ENCODE data around the gene CFAP43. TPM values are rescaled to one million over a fixed set of nuclear protein-coding genes. Genes with fewer than 3 reads are reported as not detected.
A peak's percentile ranks its signal among the peaks of the same experiment; 100 is the strongest.

CFAP43 gene
- total RNA-seq, 4 donors from 2014 or later, result 0.76 to 1.5 (median 0.99) TPM

- H3K36me3 ChIP-seq, result no peaks in the 10 kb centered on the region
- no peaks in the 10 kb centered on the region for H3K9me3 ChIP-seq
- peak overlapping the region; percentile 98 for H3K27ac ChIP-seq
- H3K27me3 ChIP-seq, result no peaks in the 10 kb centered on the region
- TF ChIP-seq POLR2A (IDR thresholded peaks at IDR 0.05) (no peak), EP300 (IDR thresholded peaks at IDR 0.05) (no peak), CTCF (IDR thresholded peaks at IDR 0.05) (no peak), POLR2AphosphoS5 (IDR thresholded peaks at IDR 0.05) (no peak)
- H3K4me3 ChIP-seq, result peak overlapping the region; percentile 77
- peaks cover 42% of the 10 kb centered on the region for H3K4me1 ChIP-seq
- WGBS, result 15% methylated on average over 2 of the region's 2 CpGs
- DNase-seq (ENCODE audit: low spot score in 2 of 2), result no peak
Observed at GRCh38 chr10:104120512-104120902, 111.7 kb downstream of the CFAP43 start.

- Histone ChIP-seq H3K4me3 (no peak overlapping the region), H3K9me3 (no peaks in the 10 kb centered on the region), H3K27ac (peak overlapping the region; percentile 98), H3K36me3 (no peaks in the 10 kb centered on the region), H3K27me3 (no peaks in the 10 kb centered on the region), H3K4me1 (peaks cover 47% of the 10 kb centered on the region)
- WGBS, result 38% methylated on average over 3 of the region's 3 CpGs
- no peak for DNase-seq (ENCODE audit: low spot score in 2 of 2)
- TF ChIP-seq EP300 (IDR thresholded peaks at IDR 0.05), result no peak
- no peak for TF ChIP-seq CTCF (IDR thresholded peaks at IDR 0.05)
- TF ChIP-seq POLR2A (IDR thresholded peaks at IDR 0.05), result no peak
- no peak for TF ChIP-seq POLR2AphosphoS5 (IDR thresholded peaks at IDR 0.05)
Observed at GRCh38 chr10:104119996-104120395, 112.2 kb downstream of the CFAP43 start.

DNA sequence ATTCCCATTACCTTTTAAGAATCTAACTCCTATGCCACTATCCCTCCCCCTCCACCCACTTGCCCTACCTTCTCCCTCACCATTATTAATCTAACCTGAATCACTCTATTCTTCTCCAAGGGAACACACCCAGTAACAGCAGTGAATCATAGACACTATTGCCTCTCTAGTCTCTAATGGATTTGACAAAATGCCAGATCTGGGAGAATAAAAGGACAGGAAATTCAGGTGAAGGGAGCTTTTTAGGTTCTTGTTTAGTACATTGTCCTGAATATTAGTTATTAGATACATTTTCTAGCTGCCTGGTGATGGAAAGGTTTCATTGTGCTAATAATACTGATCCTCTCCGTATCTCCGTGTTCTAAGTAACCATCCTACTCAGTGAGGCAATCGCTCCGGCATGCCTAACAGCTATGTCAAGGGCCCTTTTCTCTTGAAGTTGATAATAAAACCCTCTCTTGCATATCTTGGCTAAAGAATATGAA lies 114.3 kb downstream of the CFAP43 start:
- peaks cover 39% of the 10 kb centered on the region for H3K4me1 ChIP-seq
- no peak for DNase-seq (ENCODE audit: low spot score in 2 of 2)
- H3K27ac ChIP-seq, result peak overlapping the region; percentile 98
- H3K9me3 ChIP-seq, result no peaks in the 10 kb centered on the region
- TF ChIP-seq POLR2A (IDR thresholded peaks at IDR 0.05), result no peak
- no peak for TF ChIP-seq EP300 (IDR thresholded peaks at IDR 0.05)
- no peak for TF ChIP-seq CTCF (IDR thresholded peaks at IDR 0.05)
- no peak for TF ChIP-seq POLR2AphosphoS5 (IDR thresholded peaks at IDR 0.05)
- H3K36me3 ChIP-seq, result no peaks in the 10 kb centered on the region
- H3K4me3 ChIP-seq, result no peak overlapping the region
- no peaks in the 10 kb centered on the region for H3K27me3 ChIP-seq
- 47% methylated on average over 4 of the region's 4 CpGs for WGBS

- peaks cover 19% of the 10 kb centered on the region for H3K4me1 ChIP-seq
- TF ChIP-seq CTCF (IDR thresholded peaks at IDR 0.05) (no peak), EP300 (IDR thresholded peaks at IDR 0.05) (no peak), POLR2AphosphoS5 (IDR thresholded peaks at IDR 0.05) (no peak)
- no peaks in the 10 kb centered on the region for H3K9me3 ChIP-seq
- no peak overlapping the region for H3K4me3 ChIP-seq
- H3K36me3 ChIP-seq, result no peaks in the 10 kb centered on the region
- 50% methylated on average over 1 of the region's 1 CpG for WGBS
- DNase-seq (ENCODE audit: low spot score in 2 of 2), result no peak
- H3K27me3 ChIP-seq, result no peaks in the 10 kb centered on the region
- no peak overlapping the region for H3K27ac ChIP-seq
Observed at GRCh38 chr10:104113376-104113956, 118.7 kb downstream of the CFAP43 start.

DNA sequence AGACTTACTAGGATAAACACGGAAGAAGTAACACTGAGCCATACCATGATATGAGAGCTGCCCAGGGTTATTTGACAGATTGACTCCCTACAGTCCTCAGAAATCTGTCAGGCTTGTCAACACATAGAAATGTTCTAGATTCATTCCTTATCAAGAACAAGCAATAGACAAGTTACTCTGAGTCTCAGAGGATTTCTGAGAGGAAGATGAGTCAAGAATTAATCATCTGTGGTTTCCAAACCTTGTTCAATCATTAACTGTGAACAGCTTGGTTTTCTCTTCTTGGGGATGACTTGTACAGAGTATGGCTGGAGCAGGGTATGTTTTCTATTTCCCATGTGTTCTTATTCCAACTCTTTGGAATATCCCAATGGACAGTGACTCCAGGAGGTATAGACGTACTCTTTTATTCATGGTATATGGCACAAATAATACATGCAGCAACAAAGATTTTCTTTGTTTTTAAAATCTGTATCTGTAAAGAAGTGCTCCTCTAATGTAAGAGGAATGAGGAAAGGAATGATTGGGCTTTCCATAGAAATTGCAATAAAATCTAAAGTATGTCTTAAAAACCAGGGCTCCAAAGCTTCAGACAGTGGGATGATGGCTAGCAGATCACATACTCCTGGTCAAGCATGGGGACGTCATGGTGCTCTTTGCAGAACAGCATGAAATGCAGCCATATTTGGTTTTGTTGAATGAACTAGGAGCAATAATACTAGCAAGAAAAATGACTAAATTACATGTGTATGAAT lies 122.1 kb downstream of the CFAP43 start:
- no peaks in the 10 kb centered on the region for H3K9me3 ChIP-seq
- H3K27me3 ChIP-seq, result no peaks in the 10 kb centered on the region
- DNase-seq (ENCODE audit: low spot score in 2 of 2), result no peak
- WGBS, result 90% methylated on average over 3 of the region's 3 CpGs
- H3K4me1 ChIP-seq, result peaks cover 2% of the 10 kb centered on the region
- H3K36me3 ChIP-seq, result no peaks in the 10 kb centered on the region
- H3K27ac ChIP-seq, result no peak overlapping the region
- TF ChIP-seq POLR2AphosphoS5 (IDR thresholded peaks at IDR 0.05) (no peak), CTCF (IDR thresholded peaks at IDR 0.05) (no peak), EP300 (IDR thresholded peaks at IDR 0.05) (no peak), POLR2A (IDR thresholded peaks at IDR 0.05) (no peak)
- no peak overlapping the region for H3K4me3 ChIP-seq

Measured in suprapubic skin (tissue), 4 donors.